GM19099 (cell line): ENCODE data around the gene HOXB7.

Source experiments
- POLR2A ChIP-seq: IDR thresholded peaks from 3 replicates; pipeline ENCODE4 v1.6.1; 2011; ENCODE audit warnings: low read depth; ENCODE audit not compliant: insufficient read length; ENCODE audit errors: extremely low read depth

HOXB7 gene

GRCh38 chr17:48621410-48622392 lies 10.9 kb upstream of the HOXB7 start:
- no peak for TF ChIP-seq POLR2A

DNA sequence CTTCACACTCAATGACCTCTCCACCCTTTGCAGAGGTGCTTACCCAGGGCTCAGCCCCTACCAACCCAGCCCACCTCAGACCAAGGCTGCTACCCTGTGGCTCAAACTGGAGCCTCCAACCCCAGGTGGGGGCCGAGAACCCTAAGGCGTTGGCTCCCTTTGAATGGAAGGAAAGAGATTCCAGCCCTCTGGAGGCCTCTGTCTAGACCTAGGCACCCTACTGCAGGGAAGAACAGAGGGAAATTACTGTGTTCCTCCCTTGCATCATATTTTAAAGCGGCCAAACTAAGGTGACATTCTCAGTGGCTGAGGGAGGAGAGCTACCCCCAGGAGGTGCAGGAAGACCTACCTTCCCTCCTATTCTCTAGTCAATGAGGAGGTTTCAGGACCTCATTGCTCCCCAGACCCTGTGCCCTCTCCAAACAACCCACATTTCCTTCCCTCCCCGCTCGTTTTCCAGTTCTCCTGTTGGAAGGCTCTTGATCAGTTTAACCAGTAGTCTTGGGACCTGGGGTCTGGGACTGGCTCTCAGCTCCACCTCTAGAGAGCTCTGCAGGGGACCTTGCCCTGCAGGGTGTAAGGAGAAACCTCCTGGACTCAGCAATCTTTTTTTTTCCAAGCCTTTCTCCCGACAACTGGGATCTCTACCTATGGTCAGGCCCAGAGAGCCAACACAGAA lies 9.8 kb upstream of the HOXB7 start:
- TF ChIP-seq POLR2A, result no peak

GRCh38 chr17:48619826-48620449 lies 9.1 kb upstream of the HOXB7 start:
- TF ChIP-seq POLR2A, result no peak

GRCh38 chr17:48618256-48618896 lies 7.6 kb upstream of the HOXB7 start:
- TF ChIP-seq POLR2A, result no peak

DNA sequence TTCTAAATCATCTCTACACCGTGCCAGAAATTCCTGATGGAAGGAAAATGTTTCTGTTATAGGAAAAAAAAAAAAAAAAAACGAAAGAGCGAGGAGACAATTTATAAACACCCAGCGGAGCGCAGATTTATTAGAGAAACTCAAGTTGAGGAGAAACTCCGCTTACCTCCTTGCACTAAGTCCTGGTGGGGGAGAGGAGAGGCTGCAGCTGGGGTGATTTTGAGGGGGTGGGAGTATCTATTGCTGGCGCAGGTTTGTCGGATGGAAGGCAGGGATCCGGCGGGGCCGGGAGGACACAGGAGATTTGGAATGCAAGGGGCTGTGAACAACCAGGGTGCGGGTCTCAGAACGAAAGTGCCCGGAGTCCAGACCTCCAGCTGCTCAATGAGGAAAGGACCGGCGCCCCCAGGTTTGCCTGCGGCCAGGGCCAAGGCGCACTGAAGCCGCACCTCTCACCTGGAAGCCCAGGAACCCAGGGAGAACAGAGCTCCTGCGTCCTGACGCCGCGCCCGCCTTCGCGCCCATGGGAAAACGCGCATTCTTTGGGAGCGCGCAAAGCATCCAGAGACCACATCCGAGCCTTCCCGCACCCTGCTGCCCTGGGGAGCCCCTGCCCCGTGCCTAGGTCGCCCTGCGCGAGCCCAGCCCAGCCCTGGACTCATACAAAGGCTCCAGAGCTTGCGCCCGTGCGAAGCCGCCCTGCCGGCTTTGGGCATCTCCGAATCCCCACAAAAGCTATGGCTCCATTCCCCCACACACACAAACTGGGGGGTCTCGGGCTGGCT lies 6.8 kb upstream of the HOXB7 start:
- TF ChIP-seq POLR2A, result no peak

DNA sequence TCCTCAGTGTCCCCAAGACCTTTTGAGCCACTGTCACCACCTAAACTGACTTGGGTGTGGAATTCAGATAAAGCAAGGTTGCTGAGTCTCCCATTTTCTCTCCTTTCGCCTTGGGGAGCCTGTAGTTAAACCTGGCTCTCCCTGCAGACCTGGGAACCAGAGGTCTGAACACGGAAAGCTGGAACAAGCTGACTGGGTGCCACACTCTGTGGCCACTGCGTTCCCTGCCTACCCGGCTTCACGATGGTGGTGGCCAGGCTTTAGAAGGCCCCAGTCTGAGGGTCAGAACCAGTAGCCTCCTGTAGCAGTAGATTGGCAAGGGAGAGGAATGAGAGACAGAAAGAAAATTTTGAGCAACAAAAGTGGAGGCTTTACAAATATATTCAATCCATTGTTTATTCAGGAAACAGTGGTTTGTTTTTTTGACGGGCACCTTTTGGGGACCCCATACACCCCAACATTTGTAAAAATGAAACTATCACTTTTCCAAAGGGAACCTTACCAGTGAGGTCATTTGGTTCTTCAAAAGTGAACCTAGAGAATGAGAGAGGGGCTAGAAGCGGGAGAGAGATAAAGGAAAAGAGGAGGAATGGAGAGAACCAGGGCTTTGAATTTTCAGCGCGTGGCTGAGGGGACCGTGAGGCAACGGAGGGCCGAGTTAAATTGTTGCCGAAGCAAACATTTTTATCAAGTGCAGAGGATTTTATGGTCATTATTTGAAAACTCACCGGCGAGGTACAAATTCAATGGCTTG lies 6.1 kb upstream of the HOXB7 start:
- no peak for TF ChIP-seq POLR2A

DNA sequence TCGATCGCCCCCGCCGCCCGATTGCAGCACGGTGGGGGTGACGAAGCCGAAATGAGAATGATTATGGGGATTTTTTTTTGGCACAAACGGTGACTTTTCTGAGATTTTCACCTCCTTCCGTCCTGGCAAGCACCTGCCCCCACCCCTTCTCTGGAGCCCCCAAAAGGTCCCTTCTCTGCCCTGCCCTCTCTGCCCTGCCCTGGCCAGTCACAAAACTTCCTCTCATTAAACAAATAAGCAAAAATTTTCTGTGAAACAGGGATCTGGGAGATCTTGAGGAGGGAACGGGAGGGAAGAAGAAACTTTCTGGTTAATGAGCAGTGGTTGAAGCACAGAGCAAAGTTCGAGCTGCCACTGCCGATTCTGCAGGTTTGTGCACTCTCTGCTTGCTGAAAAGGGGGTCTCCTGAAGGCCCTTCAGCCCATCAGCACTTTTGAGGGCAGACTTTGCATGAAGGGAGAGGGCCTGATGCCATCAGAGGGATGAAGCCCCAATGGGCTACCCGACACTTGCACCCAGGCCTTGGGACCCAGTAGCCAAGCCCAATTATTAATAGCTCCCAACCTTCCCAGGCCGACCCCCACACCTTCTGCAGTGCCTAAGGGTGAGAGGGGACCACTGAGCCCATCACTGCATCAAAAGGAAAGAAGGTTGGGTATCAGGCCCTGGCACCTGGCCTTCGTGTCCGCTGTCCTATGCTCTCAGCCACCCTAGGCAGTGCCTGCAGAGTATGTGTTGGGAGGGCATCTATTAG lies 5.3 kb upstream of the HOXB7 start:
- no peak for TF ChIP-seq POLR2A

DNA sequence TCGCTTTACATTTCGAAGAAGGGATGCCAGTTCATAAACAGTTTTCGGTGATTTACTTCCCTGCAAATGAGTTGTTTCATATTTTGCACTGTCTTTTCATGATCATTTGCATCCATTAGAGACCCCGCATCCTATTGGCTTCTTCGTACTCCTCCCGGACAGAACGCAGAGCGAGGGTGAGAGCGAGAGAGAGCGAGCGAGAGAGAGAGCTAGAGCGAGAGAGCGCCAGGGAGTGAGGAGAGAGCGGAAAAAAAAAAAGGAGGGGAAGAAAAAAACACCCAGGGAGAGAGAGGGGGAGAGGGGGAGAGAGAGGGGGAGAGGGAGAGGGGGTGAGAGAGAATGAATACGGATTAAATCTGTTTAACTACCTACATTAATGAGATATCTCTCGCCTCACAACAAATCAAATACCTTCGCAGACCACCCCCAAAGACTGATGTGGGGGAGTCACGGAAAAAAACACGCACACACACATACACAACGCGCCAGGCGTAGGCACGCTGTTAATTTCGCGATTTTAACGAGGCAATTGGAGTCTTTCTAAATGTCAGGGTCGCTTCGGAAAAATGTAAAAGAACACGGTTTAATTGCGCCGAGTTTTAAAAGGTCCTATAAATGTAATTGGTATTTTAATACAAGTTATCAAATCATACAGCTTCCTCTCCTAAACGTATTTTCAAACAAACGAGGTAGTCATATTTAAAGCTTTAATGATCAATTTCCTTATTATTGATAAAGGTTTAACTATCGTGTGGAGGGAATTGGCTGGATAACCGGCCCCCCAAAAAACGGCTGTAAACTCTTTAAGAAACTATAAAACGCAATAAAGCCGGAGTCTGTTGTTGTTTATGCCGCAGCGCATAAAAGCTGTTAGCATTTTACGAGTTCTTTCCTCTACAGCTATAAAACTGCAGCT lies 4.5 kb upstream of the HOXB7 start, which contains the start of gene HOXB8:
TSS of gene HOXB8 (minus strand) at position 246 of the 916 bp plus-strand sequence. CDS start 588 bp downstream, outside the sequence.
- no peak for TF ChIP-seq POLR2A

DNA sequence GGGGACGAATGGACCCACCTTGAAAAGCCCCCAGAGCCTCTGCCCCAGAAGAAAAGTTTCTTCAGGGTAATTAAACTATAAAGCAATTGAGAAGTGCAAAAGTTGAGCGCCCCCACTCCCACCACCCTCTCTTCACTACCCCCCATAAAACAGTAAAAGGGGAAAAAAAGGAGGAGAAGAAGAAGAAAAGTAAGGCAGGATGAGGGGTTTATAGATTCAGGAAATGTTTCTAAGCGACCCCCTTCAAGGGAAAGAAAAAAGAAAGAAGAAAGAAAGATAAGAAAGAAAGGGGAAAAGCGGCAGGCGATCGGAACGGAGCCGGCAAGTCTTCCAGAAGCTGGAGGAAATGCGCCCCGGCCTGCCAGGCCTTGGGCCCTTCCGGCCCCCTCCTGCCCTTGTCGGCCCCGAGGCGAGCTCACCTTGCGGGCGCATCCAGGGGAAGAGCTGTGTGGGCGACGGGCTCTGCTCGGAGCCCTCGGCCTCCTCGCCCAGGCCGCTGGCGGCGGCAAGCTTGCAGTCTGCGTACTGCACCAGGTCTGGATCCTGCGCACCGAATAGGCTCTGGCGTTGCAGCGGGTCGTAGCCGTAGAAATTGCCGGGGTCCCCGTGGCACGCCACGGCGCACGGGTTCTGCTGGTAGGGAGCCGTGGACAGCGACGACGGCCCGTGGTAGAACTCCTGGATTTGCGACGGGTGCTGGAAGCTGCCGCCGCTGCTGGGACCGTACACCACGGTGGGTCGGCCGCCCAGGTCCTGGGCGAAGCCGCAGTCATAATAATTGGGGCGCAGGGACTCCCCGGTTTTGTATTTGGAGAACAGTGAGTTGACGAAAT lies 3.3 kb upstream of the HOXB7 start:
- TF ChIP-seq POLR2A, result no peak

GRCh38 chr17:48612854-48613691 lies 2.3 kb upstream of the HOXB7 start:
- no peak for TF ChIP-seq POLR2A

DNA sequence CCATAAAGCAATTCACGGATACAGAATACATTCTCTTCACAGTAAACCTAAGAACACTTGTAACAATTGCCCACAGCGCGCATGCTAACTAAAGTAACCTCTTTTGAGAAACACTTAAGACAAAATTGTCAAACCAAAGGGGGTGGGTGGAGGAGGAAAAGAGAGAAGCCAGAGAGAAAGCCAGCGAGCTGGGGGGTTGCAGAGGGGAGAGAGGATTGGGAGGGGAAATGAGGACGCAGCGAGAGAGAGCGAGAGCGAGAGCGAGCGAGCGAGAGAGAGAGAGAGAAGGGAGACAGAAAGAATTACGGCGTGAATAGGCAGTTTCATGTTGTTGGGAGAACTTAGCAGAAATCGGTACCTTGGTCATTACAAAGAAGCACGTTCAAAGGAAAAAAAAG lies 1.6 kb upstream of the HOXB7 start:
- TF ChIP-seq POLR2A, result no peak
